DND-41 (cell line): ENCODE results near the gene LCE1F.

Experiments
- EZH2 ChIP-seq: IDR thresholded peaks from 3 replicates; pipeline ENCODE4 v1.6.1; 2012; ENCODE audit warnings: borderline replicate concordance, low read depth, mild to moderate bottlenecking, moderate library complexity, low read length, inconsistent platforms; ENCODE audit not compliant: severe bottlenecking
- TF ChIP-seq, protein P1 (sequence below): IDR thresholded peaks from 2 replicates; pipeline ENCODE4 v1.5.1; 2012; ENCODE audit warnings: borderline replicate concordance, low read length, moderate library complexity, mild to moderate bottlenecking; ENCODE audit not compliant: poor library complexity, severe bottlenecking; ENCODE audit errors: extremely low read depth

DNA sequence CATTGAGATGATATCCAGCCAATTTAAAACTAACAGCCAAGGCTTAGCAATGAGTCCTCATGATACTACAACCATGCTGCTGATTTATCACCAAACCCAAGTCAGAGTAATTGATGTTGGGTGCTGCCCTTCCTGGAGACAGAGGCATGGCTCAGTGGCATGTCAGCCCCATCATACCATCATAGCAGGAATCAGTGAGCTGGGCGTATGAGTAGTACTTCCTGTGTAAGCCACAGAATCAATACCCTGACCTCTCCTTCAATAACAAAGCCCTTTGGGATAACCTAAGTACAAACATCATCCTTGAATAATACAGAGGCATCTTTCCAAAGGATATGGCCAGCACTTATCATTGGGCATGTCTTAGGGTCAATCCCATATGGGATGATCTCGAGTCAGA is 8.2 kb downstream of the LCE1F start:
- TF ChIP-seq, protein P1, sequence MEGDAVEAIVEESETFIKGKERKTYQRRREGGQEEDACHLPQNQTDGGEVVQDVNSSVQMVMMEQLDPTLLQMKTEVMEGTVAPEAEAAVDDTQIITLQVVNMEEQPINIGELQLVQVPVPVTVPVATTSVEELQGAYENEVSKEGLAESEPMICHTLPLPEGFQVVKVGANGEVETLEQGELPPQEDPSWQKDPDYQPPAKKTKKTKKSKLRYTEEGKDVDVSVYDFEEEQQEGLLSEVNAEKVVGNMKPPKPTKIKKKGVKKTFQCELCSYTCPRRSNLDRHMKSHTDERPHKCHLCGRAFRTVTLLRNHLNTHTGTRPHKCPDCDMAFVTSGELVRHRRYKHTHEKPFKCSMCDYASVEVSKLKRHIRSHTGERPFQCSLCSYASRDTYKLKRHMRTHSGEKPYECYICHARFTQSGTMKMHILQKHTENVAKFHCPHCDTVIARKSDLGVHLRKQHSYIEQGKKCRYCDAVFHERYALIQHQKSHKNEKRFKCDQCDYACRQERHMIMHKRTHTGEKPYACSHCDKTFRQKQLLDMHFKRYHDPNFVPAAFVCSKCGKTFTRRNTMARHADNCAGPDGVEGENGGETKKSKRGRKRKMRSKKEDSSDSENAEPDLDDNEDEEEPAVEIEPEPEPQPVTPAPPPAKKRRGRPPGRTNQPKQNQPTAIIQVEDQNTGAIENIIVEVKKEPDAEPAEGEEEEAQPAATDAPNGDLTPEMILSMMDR: no peak
- no peak for TF ChIP-seq EZH2
